ENCODE measurements around the gene SNCB.

Gene SNCB

DNA sequence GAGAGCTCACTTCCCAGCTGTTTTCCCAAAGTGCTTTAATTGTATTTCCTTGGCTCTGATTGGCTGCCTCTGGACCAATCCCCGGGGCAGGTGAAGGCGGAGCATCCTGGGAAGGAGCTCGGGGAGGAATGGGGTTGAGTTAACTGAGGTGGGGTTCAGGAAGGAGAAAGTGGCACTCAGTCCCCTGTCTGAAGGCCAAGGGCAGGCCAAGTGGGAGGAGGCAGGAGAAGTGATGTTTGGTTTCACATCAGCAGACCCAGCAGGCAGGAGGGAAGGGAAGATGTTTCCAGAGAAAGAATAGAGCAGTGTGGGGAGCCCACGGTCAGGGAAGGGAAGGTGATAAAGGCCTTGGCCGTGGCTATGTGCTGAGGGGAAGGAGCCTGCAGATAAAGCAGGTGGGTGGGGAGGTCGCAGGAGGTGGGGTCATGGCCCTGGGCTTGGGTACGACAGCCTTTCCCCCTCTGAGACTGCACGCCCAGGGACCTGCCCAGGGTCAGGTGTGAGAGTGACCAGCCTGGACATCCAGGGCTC, 20.1 kb upstream of the SNCB start:
- H3K4me2 ChIP-seq: peak overlapping the region; percentile 95 to 100 (median 99)
- H3K27me3 ChIP-seq: peaks cover 0 to 10% (median 0%) of the 10 kb centered on the region in 11 experiments; a peak in 1 of 22 replicates
- no peaks in the 10 kb centered on the region for H3K9me3 ChIP-seq (replicated peaks in 1 of 11)
- TF ChIP-seq Cebpa-rat (IDR thresholded peaks at IDR 0.05): no peak
- peaks cover 64 to 90% (median 81%) of the 10 kb centered on the region in 10 experiments for H3K4me1 ChIP-seq
- peak overlapping the region in 5 of 11 experiments; percentile 39 to 69 (median 66); a peak in 9 of 22 replicates for H3K9ac ChIP-seq
- H3K27ac ChIP-seq: peak overlapping the region in 3 of 11 experiments; percentile 52 to 62 (median 58); a peak in 3 of 22 replicates
- peaks cover 32 to 77% (median 69%) of the 10 kb centered on the region in 11 experiments; a peak in 20 of 22 replicates for H4K20me1 ChIP-seq
- peaks cover 0 to 34% (median 22%) of the 10 kb centered on the region in 11 experiments; a peak in 19 of 22 replicates for H3K36me3 ChIP-seq
- H3K4me3 ChIP-seq: peak overlapping the region in 4 of 10 experiments; percentile 41 to 56 (median 50); a peak in 6 of 20 replicates

DNA sequence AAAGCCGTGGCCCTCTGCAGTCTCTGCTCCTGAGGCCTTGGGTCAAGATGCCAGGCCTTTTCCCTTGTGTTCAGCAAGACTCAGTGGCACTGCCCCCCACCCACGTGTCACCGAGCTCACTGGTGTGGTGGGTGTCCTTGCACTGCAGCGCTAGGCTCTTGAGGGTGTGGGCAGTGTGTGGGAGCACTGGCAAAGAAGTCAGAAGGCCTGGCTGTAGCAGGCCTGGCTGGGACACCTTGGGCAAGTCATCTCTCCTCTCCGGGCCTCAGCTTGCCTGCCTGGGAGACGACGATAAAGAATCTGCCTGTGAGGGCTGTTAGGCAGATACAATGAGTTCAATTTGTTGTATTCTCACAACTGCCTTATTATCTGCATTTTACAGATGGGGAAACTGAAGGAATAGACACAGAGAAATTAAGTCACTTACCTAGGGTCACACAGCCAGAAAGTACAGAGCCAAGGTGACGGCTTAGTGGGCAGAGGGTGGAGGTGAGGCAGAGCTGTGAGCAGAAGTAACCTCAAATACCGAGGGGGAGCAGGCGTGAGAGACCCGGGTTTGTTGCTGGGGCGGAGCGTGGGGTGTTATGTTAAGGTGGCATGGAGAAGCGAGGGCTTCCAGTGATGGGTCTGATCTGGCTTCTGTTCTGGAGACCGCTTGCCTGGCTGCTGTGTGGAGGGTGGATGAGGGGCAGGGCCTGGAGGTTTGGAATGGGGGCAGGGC, 18.3 kb upstream of the SNCB start:
- Histone ChIP-seq H4K20me1 (peaks cover 26 to 59% (median 55%) of the 10 kb centered on the region in 11 experiments; a peak in 20 of 22 replicates), H3K4me1 (peaks cover 64 to 87% (median 83%) of the 10 kb centered on the region in 10 experiments), H3K27me3 (peaks cover 0 to 10% (median 0%) of the 10 kb centered on the region in 11 experiments; a peak in 1 of 22 replicates), H3K4me2 (peak overlapping the region; percentile 95 to 100 (median 99)), H3K9ac (peak overlapping the region; percentile 76 to 92 (median 85)), H3K27ac (peak overlapping the region in 8 of 11 experiments; percentile 76 to 91 (median 84); a peak in 14 of 22 replicates), H3K9me3 (replicated peaks in 1 of 11) (no peaks in the 10 kb centered on the region), H3K4me3 (peak overlapping the region; percentile 64 to 82 (median 74)), H3K36me3 (peaks cover 0 to 16% (median 7%) of the 10 kb centered on the region in 11 experiments; a peak in 11 of 22 replicates)
- no peak for TF ChIP-seq Cebpa-rat (IDR thresholded peaks at IDR 0.05)

DNA sequence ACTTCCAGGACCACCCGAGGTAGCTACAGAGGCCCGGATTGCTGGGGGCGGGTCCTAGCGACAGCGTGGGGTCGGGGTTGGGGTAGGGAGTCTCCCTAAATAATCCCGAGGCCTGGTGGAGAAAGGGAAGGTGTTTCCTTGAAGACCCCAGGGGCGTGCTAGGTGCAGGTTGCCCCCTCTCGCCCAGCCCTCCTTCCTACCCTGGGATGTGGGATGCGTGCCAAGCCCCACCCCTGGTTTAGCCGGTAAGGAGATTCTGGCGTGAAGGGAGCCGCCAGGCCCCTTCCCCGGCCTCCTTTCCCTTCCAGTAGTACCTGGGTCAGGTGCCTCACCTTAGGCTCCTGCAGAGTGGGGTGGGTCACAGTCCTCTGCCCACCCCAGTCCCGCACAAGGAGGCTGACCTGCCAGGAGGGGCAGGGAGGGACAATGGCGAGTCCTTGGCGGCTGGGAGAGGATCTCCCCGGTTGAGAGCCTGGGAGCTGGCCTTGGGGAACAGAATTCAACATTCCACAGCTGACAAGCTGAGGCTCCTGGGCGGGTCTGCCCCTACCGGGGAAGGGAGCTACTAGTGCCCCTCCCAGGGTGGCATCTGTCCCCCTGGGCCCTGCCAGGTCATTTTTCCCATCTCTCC, 17.6 kb upstream of the SNCB start:
- H3K9me3 ChIP-seq (replicated peaks in 1 of 11): no peaks in the 10 kb centered on the region
- H3K4me1 ChIP-seq: peaks cover 58 to 86% (median 80%) of the 10 kb centered on the region in 10 experiments
- H3K27me3 ChIP-seq: peaks cover 0 to 10% (median 0%) of the 10 kb centered on the region in 11 experiments; a peak in 1 of 22 replicates
- H3K36me3 ChIP-seq: peaks cover 0 to 10% (median 3%) of the 10 kb centered on the region in 11 experiments; a peak in 10 of 22 replicates
- no peak for TF ChIP-seq Cebpa-rat (IDR thresholded peaks at IDR 0.05)
- peak overlapping the region; percentile 76 to 92 (median 85) for H3K9ac ChIP-seq
- peak overlapping the region; percentile 64 to 82 (median 74) for H3K4me3 ChIP-seq
- peaks cover 23 to 52% (median 48%) of the 10 kb centered on the region in 11 experiments; a peak in 20 of 22 replicates for H4K20me1 ChIP-seq
- peak overlapping the region; percentile 95 to 100 (median 99) for H3K4me2 ChIP-seq
- H3K27ac ChIP-seq: peak overlapping the region; percentile 76 to 91 (median 84)

DNA sequence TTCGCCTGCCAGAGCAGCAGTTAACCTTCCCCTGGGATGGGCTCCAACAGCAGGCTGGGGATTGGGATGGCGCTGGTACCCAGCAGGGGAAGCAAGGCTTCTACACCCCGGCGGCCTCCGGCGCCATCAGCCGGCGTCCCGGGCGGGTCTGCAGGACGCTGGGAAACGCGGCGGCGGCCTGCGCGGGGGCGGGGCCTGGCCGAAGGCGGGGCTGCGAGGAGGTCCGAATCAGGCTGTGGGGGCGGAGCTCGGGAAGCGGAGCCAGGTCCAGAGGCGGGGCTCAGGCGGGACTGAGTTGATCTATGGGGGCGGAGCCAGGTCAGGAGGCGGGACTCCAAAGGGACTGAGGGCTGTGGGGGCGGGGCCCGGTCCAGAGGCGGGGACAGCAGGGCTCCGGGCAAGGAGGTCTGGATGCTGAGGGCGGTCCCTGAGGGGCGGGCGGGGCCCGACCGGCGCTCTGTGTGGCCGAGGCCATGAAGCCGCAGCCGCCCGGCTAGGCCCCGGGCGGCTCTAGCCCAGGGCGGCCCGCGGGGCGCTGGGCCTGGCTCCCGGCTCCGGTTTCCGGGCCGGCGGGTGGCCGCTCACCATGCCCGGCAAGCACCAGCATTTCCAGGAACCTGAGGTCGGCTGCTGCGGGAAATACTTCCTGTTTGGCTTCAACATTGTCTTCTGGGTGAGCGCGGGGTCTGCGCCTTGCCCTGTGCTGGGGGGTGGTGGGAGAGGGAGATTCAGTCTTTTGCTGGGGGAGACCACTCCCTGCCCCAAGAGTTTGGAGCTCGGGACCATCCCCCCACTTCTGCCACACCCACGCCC, 16.9 kb upstream of the SNCB start, which contains the start of gene TSPAN17:
TSPAN17 (plus strand) TSS at position 455 of the 813 bp plus-strand sequence; CDS start at position 587, 132 bp downstream.
- Histone ChIP-seq H3K4me3 (peak within 1 kb of the TSS; percentile 64 to 82 (median 74)), H3K27ac (peak within 1 kb of the TSS; percentile 76 to 91 (median 84)), H3K4me1 (peaks cover 52 to 79% (median 73%) of the 10 kb centered on the region in 10 experiments), H3K4me2 (peak within 1 kb of the TSS; percentile 95 to 100 (median 99)), H4K20me1 (peaks cover 21 to 45% (median 41%) of the 10 kb centered on the region in 11 experiments; a peak in 20 of 22 replicates), H3K9me3 (replicated peaks in 1 of 11) (no peaks in the 10 kb centered on the region), H3K36me3 (peaks cover 0 to 3% (median 0%) of the 10 kb centered on the region in 11 experiments; a peak in 2 of 22 replicates), H3K27me3 (peaks cover 0 to 10% (median 0%) of the 10 kb centered on the region in 11 experiments; a peak in 1 of 22 replicates), H3K9ac (peak within 1 kb of the TSS; percentile 76 to 92 (median 85))
- no peak for TF ChIP-seq Cebpa-rat (IDR thresholded peaks at IDR 0.05)

DNA sequence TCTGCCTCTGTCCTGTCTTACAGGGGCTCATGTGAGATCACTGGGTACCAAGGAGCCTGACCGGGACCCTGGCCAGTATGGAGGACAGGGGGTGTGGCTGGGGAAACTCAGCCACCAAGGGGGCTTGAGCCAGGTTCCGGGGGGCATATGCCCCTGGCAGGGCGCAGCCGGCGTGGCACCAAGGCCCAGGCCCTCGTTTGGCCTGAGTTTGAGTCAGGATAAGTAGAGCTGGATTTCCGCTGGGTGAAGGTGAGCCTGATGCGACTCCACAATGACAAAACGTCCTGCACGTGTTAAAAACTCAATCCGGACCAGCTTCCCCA, 16.3 kb upstream of the SNCB start:
- H3K4me3 ChIP-seq: peak overlapping the region in 9 of 10 experiments; percentile 64 to 82 (median 74); a peak in 16 of 20 replicates
- H4K20me1 ChIP-seq: peaks cover 21 to 39% (median 36%) of the 10 kb centered on the region in 11 experiments; a peak in 20 of 22 replicates
- peak overlapping the region; percentile 39 to 88 (median 84); a peak in 20 of 22 replicates for H3K9ac ChIP-seq
- peak overlapping the region in 10 of 11 experiments; percentile 44 to 91 (median 78); a peak in 19 of 22 replicates for H3K27ac ChIP-seq
- peak overlapping the region; percentile 75 to 99 (median 89) for H3K4me2 ChIP-seq
- no peaks in the 10 kb centered on the region for H3K36me3 ChIP-seq
- TF ChIP-seq Cebpa-rat (IDR thresholded peaks at IDR 0.05): no peak
- peaks cover 0 to 10% (median 0%) of the 10 kb centered on the region in 11 experiments; a peak in 1 of 22 replicates for H3K27me3 ChIP-seq
- no peaks in the 10 kb centered on the region for H3K9me3 ChIP-seq (replicated peaks in 1 of 11)
- H3K4me1 ChIP-seq: peaks cover 47 to 73% (median 67%) of the 10 kb centered on the region in 10 experiments

DNA sequence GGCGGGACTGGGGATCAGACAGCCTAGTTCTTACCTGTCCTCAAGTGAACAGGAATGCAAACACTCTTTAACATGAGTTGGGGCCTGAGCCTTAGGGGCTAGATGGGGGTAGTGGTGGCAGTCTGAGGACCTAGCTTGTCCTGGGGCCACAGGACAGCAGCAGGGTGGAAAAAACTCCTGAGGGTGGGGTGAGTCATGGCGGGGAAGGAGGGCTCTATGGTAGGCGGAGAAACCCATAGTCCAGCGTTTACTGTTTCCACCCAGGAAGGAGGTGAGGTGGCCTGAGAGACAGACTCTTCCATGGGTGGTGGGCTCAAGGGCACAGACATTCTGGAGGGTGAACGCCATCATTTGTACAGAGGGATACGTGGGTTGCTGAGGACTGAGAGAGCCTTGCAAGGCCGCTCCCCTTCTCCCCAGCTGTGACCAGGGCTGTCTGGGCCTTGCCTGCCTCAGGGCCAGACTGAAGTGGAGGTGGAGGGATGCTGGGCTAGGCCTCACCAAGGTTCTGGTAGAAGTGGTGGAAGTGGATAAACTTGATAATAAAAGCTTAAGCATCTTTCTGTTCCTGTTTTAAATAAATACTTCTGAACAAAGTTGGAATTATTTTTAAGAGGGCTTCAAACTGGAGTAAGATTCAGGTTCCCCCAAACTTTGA, 15.8 kb upstream of the SNCB start:
- H3K4me2 ChIP-seq: peak overlapping the region; percentile 75 to 99 (median 89)
- peaks cover 16 to 35% (median 31%) of the 10 kb centered on the region in 11 experiments; a peak in 20 of 22 replicates for H4K20me1 ChIP-seq
- H3K27me3 ChIP-seq: peaks cover 0 to 6% (median 0%) of the 10 kb centered on the region in 11 experiments; a peak in 1 of 22 replicates
- no peak for TF ChIP-seq Cebpa-rat (IDR thresholded peaks at IDR 0.05)
- H3K9me3 ChIP-seq (replicated peaks in 1 of 11): no peaks in the 10 kb centered on the region
- H3K36me3 ChIP-seq: no peaks in the 10 kb centered on the region
- peak overlapping the region in 7 of 10 experiments; percentile 64 to 82 (median 74); a peak in 4 of 20 replicates for H3K4me3 ChIP-seq
- peaks cover 42 to 68% (median 63%) of the 10 kb centered on the region in 10 experiments for H3K4me1 ChIP-seq
- H3K9ac ChIP-seq: peak overlapping the region in 10 of 11 experiments; percentile 59 to 88 (median 84); a peak in 18 of 22 replicates
- peak overlapping the region in 9 of 11 experiments; percentile 67 to 91 (median 79); a peak in 19 of 22 replicates for H3K27ac ChIP-seq

All from BLaER1 treated with 17β-estradiol and CSF1 and Interleukin-3, amounts not matched to agents 10 nM and 100 nM (cell line).